Liver (tissue), 9 donors: ENCODE results near the gene ESPN. TPM values are rescaled to one million over a fixed set of nuclear protein-coding genes. Genes with fewer than 3 reads are reported as not detected.

Source experiments
- DNase-seq: peaks from one replicate; pipeline ENCODE4 v3.0.0-alpha.2; 2017; ENCODE audit warnings: low spot score
- H3K27ac ChIP-seq, 2 donors: one replicate each; pipeline ENCODE4 v1.7.0; 2013; ENCODE audit warnings: inconsistent platforms in 2 of 2, low read length in 2 of 2, control low read depth in 1 of 2, low read depth in 1 of 2, mild to moderate bottlenecking in 1 of 2
- H3K27me3 ChIP-seq, 4 donors: one replicate each; pipeline versions ENCODE4 v1.6.1 to v1.7.0; 2013; ENCODE audit warnings: low read length in 3 of 4, inconsistent platforms in 1 of 4, mild to moderate bottlenecking in 1 of 4, moderate library complexity in 1 of 4; ENCODE audit not compliant: control insufficient read depth in 4 of 4, insufficient read depth in 4 of 4
- H3K36me3 ChIP-seq, 4 donors: one replicate each; pipeline versions ENCODE4 v1.6.1 to v1.7.0; 2013; ENCODE audit warnings: low read length in 3 of 4, mild to moderate bottlenecking in 3 of 4, low read depth in 1 of 4, moderate library complexity in 1 of 4; ENCODE audit not compliant: control insufficient read depth in 4 of 4, insufficient read depth in 3 of 4
- H3K4me1 ChIP-seq, 4 donors: one replicate each; pipeline versions ENCODE4 v1.6.1 to v1.7.0; 2013; ENCODE audit warnings: low read length in 3 of 4, mild to moderate bottlenecking in 3 of 4, moderate library complexity in 1 of 4; ENCODE audit not compliant: control insufficient read depth in 4 of 4, insufficient read depth in 4 of 4
- H3K4me3 ChIP-seq, 3 donors: one replicate each; pipeline versions ENCODE4 v1.6.1 to v1.7.0; 2013; ENCODE audit warnings: low read length in 3 of 3, control low read depth in 1 of 3, low read depth in 1 of 3, mild to moderate bottlenecking in 1 of 3
- H3K9ac ChIP-seq, 2 donors: one replicate each; pipeline ENCODE4 v1.7.0; 2013; ENCODE audit warnings: low read length in 2 of 2, mild to moderate bottlenecking in 2 of 2, moderate library complexity in 2 of 2, control low read depth in 1 of 2, low read depth in 1 of 2
- H3K9me3 ChIP-seq, 4 donors: one replicate each; pipeline versions ENCODE4 v1.6.1 to v1.7.0; 2013; ENCODE audit warnings: low read length in 3 of 4; ENCODE audit not compliant: control insufficient read depth in 4 of 4
- ATF3 ChIP-seq: IDR thresholded peaks from 2 replicates; pipeline ENCODE4 v1.6.1; 2016; ENCODE audit warnings: antibody characterized with exemption
- CTCF ChIP-seq: fragments of 150-350 bp; IDR thresholded peaks from 2 replicates; pipeline ENCODE4 v1.5.1; 2017; ENCODE audit warnings: improper control_type of control experiment, low read depth, low read length; ENCODE audit not compliant: missing input control
- EGR1 ChIP-seq, 2 donors: IDR thresholded peaks; 2 replicates each; pipeline ENCODE4 v1.6.1; 2016 to 2018; ENCODE audit warnings: antibody characterized with exemption in 2 of 2, low read depth in 2 of 2
- FOXA1 ChIP-seq: IDR thresholded peaks from 2 replicates; pipeline ENCODE4 v1.6.1; 2016; ENCODE audit warnings: antibody characterized with exemption
- FOXA2 ChIP-seq: IDR thresholded peaks from 2 replicates; pipeline ENCODE4 v1.6.1; 2016; ENCODE audit warnings: antibody characterized with exemption
- GABPA ChIP-seq, 2 donors: IDR thresholded peaks in 1 of 2; conservative IDR thresholded peaks in 1 of 2; 2 replicates each; pipeline ENCODE4 v1.6.1; 2016; ENCODE audit warnings: antibody characterized with exemption in 2 of 2, mild to moderate bottlenecking in 1 of 2, moderate library complexity in 1 of 2
- HNF4A ChIP-seq, 2 donors: conservative IDR thresholded peaks; 2 replicates each; pipeline ENCODE4 v1.6.1; 2016; ENCODE audit warnings: antibody characterized with exemption in 2 of 2, mild to moderate bottlenecking in 2 of 2
- HNF4G ChIP-seq: IDR thresholded peaks from 2 replicates; pipeline ENCODE4 v1.6.1; 2016; ENCODE audit warnings: antibody characterized with exemption
- JUND ChIP-seq, 2 donors: IDR thresholded peaks; 2 replicates each; pipeline ENCODE4 v1.6.1; 2016; ENCODE audit warnings: antibody characterized with exemption in 2 of 2
- MAX ChIP-seq: IDR thresholded peaks from 2 replicates; pipeline ENCODE4 v1.6.1; 2016; ENCODE audit warnings: antibody characterized with exemption
- NR2F2 ChIP-seq: IDR thresholded peaks from 2 replicates; pipeline ENCODE4 v1.6.1; 2016; ENCODE audit warnings: antibody characterized with exemption
- RAD21 ChIP-seq, 2 donors: IDR thresholded peaks; 2 replicates each; pipeline ENCODE4 v1.6.1; 2016; ENCODE audit warnings: antibody characterized with exemption in 2 of 2, mild to moderate bottlenecking in 2 of 2
- REST ChIP-seq: IDR thresholded peaks from 2 replicates; pipeline ENCODE4 v1.6.1; 2016; ENCODE audit warnings: antibody characterized with exemption, mild to moderate bottlenecking
- RXRA ChIP-seq, 2 donors: IDR thresholded peaks; 2 replicates each; pipeline ENCODE4 v1.6.1; 2017 to 2018; ENCODE audit warnings: antibody characterized with exemption in 2 of 2, mild to moderate bottlenecking in 1 of 2
- SP1 ChIP-seq: IDR thresholded peaks from 2 replicates; pipeline ENCODE4 v1.6.1; 2018; ENCODE audit warnings: antibody characterized with exemption, mild to moderate bottlenecking
- TAF1 ChIP-seq: conservative IDR thresholded peaks from 2 replicates; pipeline ENCODE4 v1.6.1; 2016; ENCODE audit warnings: antibody characterized with exemption, mild to moderate bottlenecking
- YY1 ChIP-seq: IDR thresholded peaks from 2 replicates; pipeline ENCODE4 v1.6.1; 2016; ENCODE audit warnings: antibody characterized with exemption, mild to moderate bottlenecking
- ZBTB33 ChIP-seq: IDR thresholded peaks from 2 replicates; pipeline ENCODE4 v1.6.1; 2016; ENCODE audit warnings: antibody characterized with exemption
- WGBS: extraction: QIAGEN DNeasy Blood & Tissue Kit; methylation state at CpG from one replicate; pipeline ENCODE4 v1.1.7; 2013; 5-methylcytosine and 5-hydroxymethylcytosine counted together
- polyA plus RNA-seq, 2 donors: library from polyadenylated mRNA; stranded (reverse) in 1 of 2; unstranded in 1 of 2; fragments of 200-250 nt in 1 of 2; fragments of >200 nt in 1 of 2; fragmentation: Nextera tagmentation in 1 of 2; extraction: Ambion mirVana in 1 of 2; gene quantifications; one replicate each; pipeline versions ENCODE4 v1.2.1 to v1.2.3, GENCODE V29; 2013 to 2015
- total RNA-seq, 2 donors: library from RNA; depleted of rRNA; stranded (reverse); fragments of >200 nt; gene quantifications; one replicate each; pipeline ENCODE4 v1.2.3, GENCODE V29; 2014
- donor health status: healthy.
- donor health status: healthy.
- donor health status: healthy.
- donor health status: healthy.
- donor health status: healthy.

The ESPN gene
- total and polyA plus RNA-seq, 4 donors, result 61.5 to 103 (median 68.2) TPM

- H3K9ac ChIP-seq, result no peak overlapping the region
- DNase-seq, result no peak
- no peaks in the 10 kb centered on the region for H3K27me3 ChIP-seq
- no peaks in the 10 kb centered on the region for H3K36me3 ChIP-seq
- no peak for TF ChIP-seq REST
- TF ChIP-seq FOXA2, result no peak
- TF ChIP-seq GABPA (IDR thresholded peaks at IDR 0.05 in 1 of 2, conservative IDR thresholded peaks at IDR 0.05 in 1 of 2), result no peak
- no peak for TF ChIP-seq NR2F2
- TF ChIP-seq FOXA1, result no peak
- no peak for TF ChIP-seq ZBTB33
- no peak for TF ChIP-seq JUND (IDR thresholded peaks at IDR 0.05)
- TF ChIP-seq EGR1 (IDR thresholded peaks at IDR 0.05; ENCODE audit: low read depth in 2 of 2), result no peak
- TF ChIP-seq TAF1, result no peak
- TF ChIP-seq MAX, result no peak
- TF ChIP-seq HNF4A (conservative IDR thresholded peaks at IDR 0.05), result no peak
- no peak for TF ChIP-seq HNF4G
- TF ChIP-seq RXRA (IDR thresholded peaks at IDR 0.05), result no peak
- TF ChIP-seq RAD21 (IDR thresholded peaks at IDR 0.05), result no peak
- no peak for TF ChIP-seq CTCF
- TF ChIP-seq ATF3, result no peak
- no peak for TF ChIP-seq YY1
- no peak for TF ChIP-seq SP1
- WGBS, result 42% methylated on average over 6 of the region's 6 CpGs
- no peak overlapping the region for H3K27ac ChIP-seq
- H3K4me3 ChIP-seq, result no peak overlapping the region
- H3K4me1 ChIP-seq, result peaks cover 2 to 12% (median 10%) of the 10 kb centered on the region in 4 donors
- no peaks in the 10 kb centered on the region for H3K9me3 ChIP-seq
Observed at GRCh38 chr1:6412896-6413295, 11.7 kb upstream of the ESPN start.
